Kidney epithelial cell (primary cell): Measurements from ENCODE around the gene SERPIND1. TPM values are rescaled to one million over a fixed set of nuclear protein-coding genes. Genes with fewer than 3 reads are reported as not detected.
"Not testable (repeated sequence)": the region's sequence is repeated elsewhere in the genome, so short reads cannot be mapped to it uniquely, and the experiment has no call there.

Source experiments
- DNase-seq: peaks from one replicate; pipeline ENCODE4 v3.0.0-alpha.2; 2010; ENCODE audit warnings: low read depth
- H3K27me3 ChIP-seq: 2 replicates; pipeline ENCODE4 v1.6.0; 2011; ENCODE audit warnings: low read length; ENCODE audit not compliant: control insufficient read depth, insufficient read depth
- H3K36me3 ChIP-seq: 2 replicates; pipeline ENCODE4 v1.5.1; 2011; ENCODE audit warnings: low read length; ENCODE audit not compliant: control insufficient read depth, insufficient read depth
- H3K4me3 ChIP-seq: 2 replicates; pipeline ENCODE4 v1.5.1; 2011; ENCODE audit warnings: low read depth, mild to moderate bottlenecking, control low read depth, low read length
- CTCF ChIP-seq: IDR thresholded peaks from 2 replicates; pipeline ENCODE4 v1.5.1; 2011; ENCODE audit warnings: mild to moderate bottlenecking, moderate library complexity, low read length, control low read depth, inconsistent platforms; ENCODE audit not compliant: insufficient read depth, poor library complexity, severe bottlenecking
- total RNA-seq: library from RNA; depleted of rRNA; stranded (reverse); fragments of >200 nt; gene quantifications from 2 replicates; pipeline ENCODE4 v1.2.3, GENCODE V29; 2015

Gene SERPIND1
- total RNA-seq, 1 donor from 2014 or later = not detected

- Histone ChIP-seq H3K27me3 (no peaks in the 10 kb centered on the region), H3K36me3 (peaks cover 1% of the 10 kb centered on the region), H3K4me3 (no peak overlapping the region)
- TF ChIP-seq CTCF = no peak
- DNase-seq = no peak
These were observed 42.6 kb downstream of the SERPIND1 start for GRCh38 chr22:20816559-20816958.

- H3K27me3 ChIP-seq = no peaks in the 10 kb centered on the region
- DNase-seq = no peak
- TF ChIP-seq CTCF = no peak
These were observed 44.6 kb downstream of the SERPIND1 start for GRCh38 chr22:20818471-20818870.

GRCh38 chr22:20819471-20819870 is 45.6 kb downstream of the SERPIND1 start:
- no peak for TF ChIP-seq CTCF
- DNase-seq = no peak
- H3K4me3 ChIP-seq = no peak overlapping the region
- no peaks in the 10 kb centered on the region for H3K27me3 ChIP-seq
- H3K36me3 ChIP-seq = no peaks in the 10 kb centered on the region

More at GRCh38 chr22:20818471-20818870, 44.6 kb downstream of the SERPIND1 start:
- Histone ChIP-seq H3K4me3 (no peak overlapping the region), H3K36me3 (no peaks in the 10 kb centered on the region)

- H3K4me3 ChIP-seq, DNase-seq, H3K27me3 ChIP-seq, H3K36me3 ChIP-seq: not testable (repeated sequence)
These were observed 47.9 kb downstream of the SERPIND1 start for GRCh38 chr22:20821717-20822239.

- H3K27me3 ChIP-seq = no peaks in the 10 kb centered on the region
- no peaks in the 10 kb centered on the region for H3K36me3 ChIP-seq
- no peak overlapping the region for H3K4me3 ChIP-seq
- no peak for TF ChIP-seq CTCF
- no peak for DNase-seq
These were observed 48.3 kb downstream of the SERPIND1 start for GRCh38 chr22:20822240-20822639.

- no peak for DNase-seq
- Histone ChIP-seq H3K36me3 (no peaks in the 10 kb centered on the region), H3K27me3 (no peaks in the 10 kb centered on the region), H3K4me3 (no peak overlapping the region)
- no peak for TF ChIP-seq CTCF
These were observed 49.4 kb downstream of the SERPIND1 start for GRCh38 chr22:20823264-20823663.

- H3K4me3 ChIP-seq, DNase-seq, H3K27me3 ChIP-seq, H3K36me3 ChIP-seq: not testable (repeated sequence)
These were observed 51.3 kb downstream of the SERPIND1 start for GRCh38 chr22:20825216-20825615.
